Measurements from ENCODE around the gene RAB37. TPM values are rescaled to one million over a fixed set of nuclear protein-coding genes. Genes with fewer than 3 reads are reported as not detected.

Gene RAB37
- total and polyA plus RNA-seq, 2 of the 13 experiments (the other 11 are each of a cell fraction or from before 2014, with no cell fraction given), result 0.91 to 3.7 TPM

GRCh38 chr17:74738051-74738996 is 1.3 kb downstream of the RAB37 start (continued):
- TF ChIP-seq, protein P1, sequence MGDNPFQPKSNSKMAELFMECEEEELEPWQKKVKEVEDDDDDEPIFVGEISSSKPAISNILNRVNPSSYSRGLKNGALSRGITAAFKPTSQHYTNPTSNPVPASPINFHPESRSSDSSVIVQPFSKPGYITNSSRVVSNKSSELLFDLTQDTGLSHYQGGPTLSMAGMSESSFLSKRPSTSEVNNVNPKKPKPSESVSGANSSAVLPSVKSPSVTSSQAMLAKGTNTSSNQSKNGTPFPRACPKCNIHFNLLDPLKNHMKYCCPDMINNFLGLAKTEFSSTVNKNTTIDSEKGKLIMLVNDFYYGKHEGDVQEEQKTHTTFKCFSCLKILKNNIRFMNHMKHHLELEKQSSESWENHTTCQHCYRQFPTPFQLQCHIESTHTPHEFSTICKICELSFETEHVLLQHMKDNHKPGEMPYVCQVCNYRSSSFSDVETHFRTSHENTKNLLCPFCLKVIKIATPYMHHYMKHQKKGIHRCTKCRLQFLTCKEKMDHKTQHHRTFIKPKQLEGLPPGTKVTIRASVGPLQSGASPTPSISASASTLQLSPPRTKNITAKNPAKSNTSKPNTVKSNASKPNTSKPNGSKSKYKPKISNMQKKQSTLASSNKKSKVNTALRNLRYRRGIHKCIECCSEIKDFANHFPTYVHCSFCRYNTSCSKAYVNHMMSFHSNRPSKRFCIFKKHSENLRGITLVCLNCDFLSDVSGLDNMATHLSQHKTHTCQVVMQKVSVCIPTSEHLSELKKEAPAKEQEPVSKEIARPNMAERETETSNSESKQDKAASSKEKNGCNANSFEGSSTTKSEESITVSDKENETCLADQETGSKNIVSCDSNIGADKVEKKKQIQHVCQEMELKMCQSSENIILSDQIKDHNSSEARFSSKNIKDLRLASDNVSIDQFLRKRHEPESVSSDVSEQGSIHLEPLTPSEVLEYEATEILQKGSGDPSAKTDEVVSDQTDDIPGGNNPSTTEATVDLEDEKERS (CRISPR knock-in tag; IDR thresholded peaks at IDR 0.05), result no peak
- TF ChIP-seq PHF8 (CRISPR knock-in tag; IDR thresholded peaks at IDR 0.05), result peak; percentile 54
- TF ChIP-seq MED13 (CRISPR knock-in tag; IDR thresholded peaks at IDR 0.05), result no peak
- TF ChIP-seq MED8 (CRISPR knock-in tag; IDR thresholded peaks at IDR 0.05; ENCODE audit: insufficient replicate concordance), result no peak
- 0 out of 2 replicates have a peak, but pooled peaks have one; percentile 39 for TF ChIP-seq KAT7 (CRISPR knock-in tag; IDR thresholded peaks at IDR 0.05; ENCODE audit: borderline replicate concordance)
- no peak for TF ChIP-seq GTF3A (CRISPR knock-in tag; conservative IDR thresholded peaks at IDR 0.05)
- TF ChIP-seq, protein P2, sequence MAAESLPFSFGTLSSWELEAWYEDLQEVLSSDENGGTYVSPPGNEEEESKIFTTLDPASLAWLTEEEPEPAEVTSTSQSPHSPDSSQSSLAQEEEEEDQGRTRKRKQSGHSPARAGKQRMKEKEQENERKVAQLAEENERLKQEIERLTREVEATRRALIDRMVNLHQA (CRISPR knock-in tag; IDR thresholded peaks at IDR 0.05), result no peak
- TF ChIP-seq MBNL3 (CRISPR knock-in tag; conservative IDR thresholded peaks at IDR 0.05), result no peak
- peak; percentile 46; the same call in 1 of the 2 replicates for TF ChIP-seq ZNF605 (CRISPR knock-in tag; IDR thresholded peaks at IDR 0.05)
- TF ChIP-seq ZNF20 (CRISPR knock-in tag; IDR thresholded peaks at IDR 0.05), result no peak
- TF ChIP-seq ZNF253 (CRISPR knock-in tag; IDR thresholded peaks at IDR 0.05; ENCODE audit: borderline replicate concordance), result no peak
- no peak for TF ChIP-seq ZNF607 (CRISPR knock-in tag; IDR thresholded peaks at IDR 0.05; ENCODE audit: borderline replicate concordance)
- TF ChIP-seq SALL2 (CRISPR knock-in tag; IDR thresholded peaks at IDR 0.05), result no peak
- no peak for TF ChIP-seq ZNF441 (CRISPR knock-in tag; IDR thresholded peaks at IDR 0.05; ENCODE audit: borderline replicate concordance)
- TF ChIP-seq BRF2 (CRISPR knock-in tag; IDR thresholded peaks at IDR 0.05), result no peak
- TF ChIP-seq ZNF275 (CRISPR knock-in tag; IDR thresholded peaks at IDR 0.05; ENCODE audit: borderline replicate concordance), result peak; percentile 63; the same call in 1 of the 2 replicates
- TF ChIP-seq BRD4 (CRISPR knock-in tag; IDR thresholded peaks at IDR 0.05), result no peak
- TF ChIP-seq, protein P3, sequence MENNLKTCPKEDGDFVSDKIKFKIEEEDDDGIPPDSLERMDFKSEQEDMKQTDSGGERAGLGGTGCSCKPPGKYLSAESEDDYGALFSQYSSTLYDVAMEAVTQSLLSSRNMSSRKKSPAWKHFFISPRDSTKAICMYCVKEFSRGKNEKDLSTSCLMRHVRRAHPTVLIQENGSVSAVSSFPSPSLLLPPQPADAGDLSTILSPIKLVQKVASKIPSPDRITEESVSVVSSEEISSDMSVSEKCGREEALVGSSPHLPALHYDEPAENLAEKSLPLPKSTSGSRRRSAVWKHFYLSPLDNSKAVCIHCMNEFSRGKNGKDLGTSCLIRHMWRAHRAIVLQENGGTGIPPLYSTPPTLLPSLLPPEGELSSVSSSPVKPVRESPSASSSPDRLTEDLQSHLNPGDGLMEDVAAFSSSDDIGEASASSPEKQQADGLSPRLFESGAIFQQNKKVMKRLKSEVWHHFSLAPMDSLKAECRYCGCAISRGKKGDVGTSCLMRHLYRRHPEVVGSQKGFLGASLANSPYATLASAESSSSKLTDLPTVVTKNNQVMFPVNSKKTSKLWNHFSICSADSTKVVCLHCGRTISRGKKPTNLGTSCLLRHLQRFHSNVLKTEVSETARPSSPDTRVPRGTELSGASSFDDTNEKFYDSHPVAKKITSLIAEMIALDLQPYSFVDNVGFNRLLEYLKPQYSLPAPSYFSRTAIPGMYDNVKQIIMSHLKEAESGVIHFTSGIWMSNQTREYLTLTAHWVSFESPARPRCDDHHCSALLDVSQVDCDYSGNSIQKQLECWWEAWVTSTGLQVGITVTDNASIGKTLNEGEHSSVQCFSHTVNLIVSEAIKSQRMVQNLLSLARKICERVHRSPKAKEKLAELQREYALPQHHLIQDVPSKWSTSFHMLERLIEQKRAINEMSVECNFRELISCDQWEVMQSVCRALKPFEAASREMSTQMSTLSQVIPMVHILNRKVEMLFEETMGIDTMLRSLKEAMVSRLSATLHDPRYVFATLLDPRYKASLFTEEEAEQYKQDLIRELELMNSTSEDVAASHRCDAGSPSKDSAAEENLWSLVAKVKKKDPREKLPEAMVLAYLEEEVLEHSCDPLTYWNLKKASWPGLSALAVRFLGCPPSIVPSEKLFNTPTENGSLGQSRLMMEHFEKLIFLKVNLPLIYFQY (CRISPR knock-in tag; IDR thresholded peaks at IDR 0.05; ENCODE audit: borderline replicate concordance), result no peak

All from HepG2 (cell line).